ENCODE results near the gene UBE2F. TPM values are rescaled to one million over a fixed set of nuclear protein-coding genes. Genes with fewer than 3 reads are reported as not detected.

UBE2F gene
- total and polyA plus RNA-seq, 2 of the 13 experiments (the other 11 are each of a cell fraction or from before 2014, with no cell fraction given) = 35.4 to 73.1 TPM

DNA sequence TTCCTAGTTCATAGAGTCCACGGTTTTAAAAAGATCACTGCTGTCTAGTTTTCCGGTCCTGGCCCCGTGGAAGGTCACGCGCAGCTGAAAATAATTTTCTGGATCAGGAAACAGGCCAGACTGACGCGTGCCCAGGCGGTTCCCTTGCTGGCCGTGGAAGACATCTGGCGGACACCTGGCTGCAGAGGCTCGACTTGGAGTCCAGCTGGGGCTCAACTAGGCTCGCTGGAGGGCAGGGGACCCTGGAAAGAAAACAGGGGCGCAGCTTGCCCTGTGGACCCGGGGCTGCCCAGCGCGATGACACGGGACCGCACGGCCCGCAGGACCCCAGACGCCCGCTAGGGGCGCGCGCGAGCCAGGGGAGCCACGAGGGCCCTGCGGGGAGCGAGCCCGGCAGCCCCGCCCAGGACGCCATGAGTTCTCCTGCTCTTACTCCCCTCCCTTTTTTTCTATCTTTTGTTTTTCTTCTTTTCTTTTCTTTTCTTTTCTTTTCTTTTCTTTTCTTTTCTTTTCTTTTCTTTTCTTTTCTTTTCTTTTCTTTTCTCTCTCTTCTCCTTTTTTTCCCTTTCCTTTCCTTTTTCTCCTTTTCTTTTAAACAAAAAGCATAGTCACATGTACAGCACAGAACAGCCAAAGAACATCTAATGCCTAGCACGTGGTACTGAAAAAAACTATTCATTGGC, 43.2 kb upstream of the UBE2F start (continued):
- peak; percentile 63; the same call in 1 of the 2 replicates for TF ChIP-seq ZFP91 (CRISPR knock-in tag; IDR thresholded peaks at IDR 0.05; ENCODE audit: borderline replicate concordance)
- no peak for TF ChIP-seq PRMT3 (CRISPR knock-in tag; IDR thresholded peaks at IDR 0.05; ENCODE audit: borderline replicate concordance, low read depth)
- TF ChIP-seq SRSF4 (IDR thresholded peaks at IDR 0.05; ENCODE audit: low read depth, low read length, poor library complexity, severe bottlenecking) = no peak
- no peak for TF ChIP-seq GLI4 (CRISPR knock-in tag; IDR thresholded peaks at IDR 0.05; ENCODE audit: borderline replicate concordance)
- no peak for TF ChIP-seq ZBTB20 (CRISPR knock-in tag; IDR thresholded peaks at IDR 0.05; ENCODE audit: borderline replicate concordance, low read depth)
- no peak for TF ChIP-seq POLR2AphosphoS2 (IDR thresholded peaks at IDR 0.05; ENCODE audit: low read depth, low read length)
- no peak for TF ChIP-seq SALL2 (CRISPR knock-in tag; IDR thresholded peaks at IDR 0.05)
- no peak for TF ChIP-seq WIZ (CRISPR knock-in tag; IDR thresholded peaks at IDR 0.05)
- TF ChIP-seq CENPT (CRISPR knock-in tag; IDR thresholded peaks at IDR 0.05; ENCODE audit: low read depth) = no peak
- TF ChIP-seq MTA3 (CRISPR knock-in tag; IDR thresholded peaks at IDR 0.05) = no peak
- TF ChIP-seq, protein P1, sequence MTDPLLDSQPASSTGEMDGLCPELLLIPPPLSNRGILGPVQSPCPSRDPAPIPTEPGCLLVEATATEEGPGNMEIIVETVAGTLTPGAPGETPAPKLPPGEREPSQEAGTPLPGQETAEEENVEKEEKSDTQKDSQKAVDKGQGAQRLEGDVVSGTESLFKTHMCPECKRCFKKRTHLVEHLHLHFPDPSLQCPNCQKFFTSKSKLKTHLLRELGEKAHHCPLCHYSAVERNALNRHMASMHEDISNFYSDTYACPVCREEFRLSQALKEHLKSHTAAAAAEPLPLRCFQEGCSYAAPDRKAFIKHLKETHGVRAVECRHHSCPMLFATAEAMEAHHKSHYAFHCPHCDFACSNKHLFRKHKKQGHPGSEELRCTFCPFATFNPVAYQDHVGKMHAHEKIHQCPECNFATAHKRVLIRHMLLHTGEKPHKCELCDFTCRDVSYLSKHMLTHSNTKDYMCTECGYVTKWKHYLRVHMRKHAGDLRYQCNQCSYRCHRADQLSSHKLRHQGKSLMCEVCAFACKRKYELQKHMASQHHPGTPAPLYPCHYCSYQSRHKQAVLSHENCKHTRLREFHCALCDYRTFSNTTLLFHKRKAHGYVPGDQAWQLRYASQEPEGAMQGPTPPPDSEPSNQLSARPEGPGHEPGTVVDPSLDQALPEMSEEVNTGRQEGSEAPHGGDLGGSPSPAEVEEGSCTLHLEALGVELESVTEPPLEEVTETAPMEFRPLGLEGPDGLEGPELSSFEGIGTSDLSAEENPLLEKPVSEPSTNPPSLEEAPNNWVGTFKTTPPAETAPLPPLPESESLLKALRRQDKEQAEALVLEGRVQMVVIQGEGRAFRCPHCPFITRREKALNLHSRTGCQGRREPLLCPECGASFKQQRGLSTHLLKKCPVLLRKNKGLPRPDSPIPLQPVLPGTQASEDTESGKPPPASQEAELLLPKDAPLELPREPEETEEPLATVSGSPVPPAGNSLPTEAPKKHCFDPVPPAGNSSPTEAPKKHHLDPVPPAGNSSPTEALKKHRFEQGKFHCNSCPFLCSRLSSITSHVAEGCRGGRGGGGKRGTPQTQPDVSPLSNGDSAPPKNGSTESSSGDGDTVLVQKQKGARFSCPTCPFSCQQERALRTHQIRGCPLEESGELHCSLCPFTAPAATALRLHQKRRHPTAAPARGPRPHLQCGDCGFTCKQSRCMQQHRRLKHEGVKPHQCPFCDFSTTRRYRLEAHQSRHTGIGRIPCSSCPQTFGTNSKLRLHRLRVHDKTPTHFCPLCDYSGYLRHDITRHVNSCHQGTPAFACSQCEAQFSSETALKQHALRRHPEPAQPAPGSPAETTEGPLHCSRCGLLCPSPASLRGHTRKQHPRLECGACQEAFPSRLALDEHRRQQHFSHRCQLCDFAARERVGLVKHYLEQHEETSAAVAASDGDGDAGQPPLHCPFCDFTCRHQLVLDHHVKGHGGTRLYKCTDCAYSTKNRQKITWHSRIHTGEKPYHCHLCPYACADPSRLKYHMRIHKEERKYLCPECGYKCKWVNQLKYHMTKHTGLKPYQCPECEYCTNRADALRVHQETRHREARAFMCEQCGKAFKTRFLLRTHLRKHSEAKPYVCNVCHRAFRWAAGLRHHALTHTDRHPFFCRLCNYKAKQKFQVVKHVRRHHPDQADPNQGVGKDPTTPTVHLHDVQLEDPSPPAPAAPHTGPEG (CRISPR knock-in tag; IDR thresholded peaks at IDR 0.05) = no peak
- TF ChIP-seq, protein P2, sequence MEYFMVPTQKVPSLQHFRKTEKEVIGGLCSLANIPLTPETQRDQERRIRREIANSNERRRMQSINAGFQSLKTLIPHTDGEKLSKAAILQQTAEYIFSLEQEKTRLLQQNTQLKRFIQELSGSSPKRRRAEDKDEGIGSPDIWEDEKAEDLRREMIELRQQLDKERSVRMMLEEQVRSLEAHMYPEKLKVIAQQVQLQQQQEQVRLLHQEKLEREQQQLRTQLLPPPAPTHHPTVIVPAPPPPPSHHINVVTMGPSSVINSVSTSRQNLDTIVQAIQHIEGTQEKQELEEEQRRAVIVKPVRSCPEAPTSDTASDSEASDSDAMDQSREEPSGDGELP (IDR thresholded peaks at IDR 0.05; ENCODE audit: borderline replicate concordance, low read depth) = no peak
- TF ChIP-seq ZMYM2 (CRISPR knock-in tag; IDR thresholded peaks at IDR 0.05) = no peak
- 0 out of 2 replicates have a peak, but pooled peaks have one; percentile 40 for TF ChIP-seq BORCS8-MEF2B (CRISPR knock-in tag; IDR thresholded peaks at IDR 0.05)
- TF ChIP-seq STAG1 (CRISPR knock-in tag; IDR thresholded peaks at IDR 0.05) = peak; percentile 91
- TF ChIP-seq ZNF619 (CRISPR knock-in tag; IDR thresholded peaks at IDR 0.05) = no peak
- TF ChIP-seq FOSL1 (CRISPR knock-in tag; IDR thresholded peaks at IDR 0.05; ENCODE audit: borderline replicate concordance) = no peak
- TF ChIP-seq ZNF724P (CRISPR knock-in tag; IDR thresholded peaks at IDR 0.05; ENCODE audit: borderline replicate concordance) = no peak
- TF ChIP-seq MTA1 (CRISPR knock-in tag; IDR thresholded peaks at IDR 0.05; ENCODE audit: borderline replicate concordance) = no peak
- no peak for TF ChIP-seq PCBP2 (optimal IDR thresholded peaks at IDR 0.05; ENCODE audit: low read depth, low read length, poor library complexity, severe bottlenecking)
- no peak; the same call in 1 of the 2 replicates for TF ChIP-seq MXD3 (CRISPR knock-in tag; IDR thresholded peaks at IDR 0.05)
